Smooth muscle cell (in vitro differentiated cells): Measurements from ENCODE around the gene DDX50. TPM values are rescaled to one million over a fixed set of nuclear protein-coding genes. Genes with fewer than 3 reads are reported as not detected.

ENCODE experiments used
- DNase-seq: peaks from one replicate; lab custom pipeline; 2025; ENCODE audit not compliant: unreplicated experiment; lab: John Stamatoyannopoulos, UW
- H2AFZ ChIP-seq: fragments of 200-600 bp; sonication (generic); 2 replicates; pipeline ENCODE4 v1.6.0; 2016; ENCODE audit warnings: antibody characterized with exemption, low read depth, mild to moderate bottlenecking
- H3F3A ChIP-seq: fragments of 200-600 bp; sonication (generic); 2 replicates; pipeline ENCODE4 v1.6.0; 2017; ENCODE audit warnings: antibody characterized with exemption, low read depth
- H3K27ac ChIP-seq: fragments of 200-600 bp; sonication (generic); 2 replicates; pipeline ENCODE4 v1.5.1; 2016; ENCODE audit warnings: low read depth, mild to moderate bottlenecking
- H3K27me3 ChIP-seq: fragments of 200-600 bp; sonication (generic); 2 replicates; pipeline ENCODE4 v1.6.1; 2016; ENCODE audit warnings: low read depth, mild to moderate bottlenecking
- H3K36me3 ChIP-seq: fragments of 200-600 bp; sonication (generic); 2 replicates; pipeline ENCODE4 v1.5.1; 2016; ENCODE audit warnings: low read depth
- H3K4me1 ChIP-seq: fragments of 200-600 bp; sonication (generic); 2 replicates; pipeline ENCODE4 v1.5.1; 2016; ENCODE audit warnings: low read depth
- H3K4me2 ChIP-seq: fragments of 200-600 bp; sonication (generic); 2 replicates; pipeline ENCODE4 v1.6.0; 2016; ENCODE audit warnings: mild to moderate bottlenecking
- H3K4me3 ChIP-seq: fragments of 200-600 bp; sonication (generic); 2 replicates; pipeline ENCODE4 v1.5.1; 2016; ENCODE audit warnings: mild to moderate bottlenecking
- H3K79me2 ChIP-seq: fragments of 200-600 bp; sonication (generic); 2 replicates; pipeline ENCODE4 v1.6.0; 2016; ENCODE audit warnings: low read depth, mild to moderate bottlenecking
- H3K9ac ChIP-seq: fragments of 200-600 bp; sonication (generic); 2 replicates; pipeline ENCODE4 v1.6.0; 2016; ENCODE audit warnings: low read depth
- H3K9me3 ChIP-seq: fragments of 200-600 bp; sonication (generic); replicated peaks from 2 replicates; pipeline ENCODE4 v1.5.1; 2016; ENCODE audit warnings: low read depth
- H4K20me1 ChIP-seq: fragments of 200-600 bp; sonication (generic); 2 replicates; pipeline ENCODE4 v1.6.0; 2016; ENCODE audit warnings: low read depth
- CTCF ChIP-seq: fragments of 200-600 bp; sonication (generic); IDR thresholded peaks from 2 replicates; pipeline ENCODE4 v1.5.1; 2017; ENCODE audit warnings: borderline replicate concordance, mild to moderate bottlenecking, antibody characterized with exemption; ENCODE audit not compliant: insufficient read depth, poor library complexity, severe bottlenecking
- WGBS: methylation state at CpG from one replicate; pipeline ENCODE4 v1.1.7; 2016; ENCODE audit warnings: low lambda C conversion rate; 5-methylcytosine and 5-hydroxymethylcytosine counted together
- polyA plus RNA-seq: library from polyadenylated mRNA; unstranded; fragments of >200 nt; fragmentation: Nextera tagmentation; extraction: Ambion mirVana; gene quantifications from 2 replicates; pipeline ENCODE4 v1.2.1, GENCODE V29; 2016
- total RNA-seq: library from RNA; depleted of rRNA; stranded (reverse); fragments of >200 nt; gene quantifications from 2 replicates; pipeline ENCODE4 v1.2.3, GENCODE V29; 2014

The DDX50 gene
- total and polyA plus RNA-seq, 2 experiments from 2014 or later: 35.9 to 42.9 TPM

DNA sequence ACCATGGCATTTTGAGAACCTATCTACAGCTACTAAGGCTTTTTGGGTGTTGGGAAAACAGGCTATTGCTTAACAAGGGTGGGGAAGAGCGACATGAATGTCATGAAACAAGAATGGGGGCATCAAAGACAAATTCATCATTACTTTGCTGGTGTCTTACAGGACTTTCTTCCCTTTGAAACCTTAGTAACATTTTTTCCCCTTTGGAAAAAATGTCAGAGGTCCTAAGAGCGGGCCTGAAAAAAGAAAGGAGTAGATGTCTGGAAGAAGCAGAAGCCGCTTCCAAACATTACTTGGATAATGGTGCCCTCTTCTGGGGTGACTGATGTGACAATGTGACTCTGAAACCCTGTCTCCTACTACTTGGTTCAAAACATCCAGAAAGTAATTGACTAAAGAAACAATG lies 3.8 kb upstream of the DDX50 start:
- H3K4me1 ChIP-seq: peaks cover 11% of the 10 kb centered on the region
- no peaks in the 10 kb centered on the region for H3K27me3 ChIP-seq
- peak; percentile 61 for TF ChIP-seq CTCF
- no peaks in the 10 kb centered on the region for H4K20me1 ChIP-seq
- no peak overlapping the region for H2AFZ ChIP-seq
- 55% methylated on average over 3 of the region's 3 CpGs for WGBS
- H3K4me2 ChIP-seq: no peak overlapping the region
- H3K36me3 ChIP-seq: no peaks in the 10 kb centered on the region
- H3K79me2 ChIP-seq: peaks cover 9% of the 10 kb centered on the region
- H3K4me3 ChIP-seq: no peak overlapping the region
- DNase-seq: no peak
- no peak overlapping the region for H3K27ac ChIP-seq
- peaks cover 13% of the 10 kb centered on the region for H3F3A ChIP-seq
- no peak overlapping the region for H3K9ac ChIP-seq
- H3K9me3 ChIP-seq: no peaks in the 10 kb centered on the region

GRCh38 chr10:68899186-68899745 lies 1.8 kb upstream of the DDX50 start:
- 88% methylated on average over 8 of the region's 8 CpGs for WGBS
- H3K27ac ChIP-seq: peak overlapping the region; percentile 99
- H3K9me3 ChIP-seq: no peaks in the 10 kb centered on the region
- H3K4me3 ChIP-seq: no peak overlapping the region
- no peaks in the 10 kb centered on the region for H3K36me3 ChIP-seq
- H3K27me3 ChIP-seq: no peaks in the 10 kb centered on the region
- TF ChIP-seq CTCF: no peak
- peak overlapping the region; percentile 84 for H2AFZ ChIP-seq
- DNase-seq: no peak
- no peak overlapping the region for H3K9ac ChIP-seq
- H3F3A ChIP-seq: peaks cover 13% of the 10 kb centered on the region
- peaks cover 15% of the 10 kb centered on the region for H3K4me1 ChIP-seq
- no peaks in the 10 kb centered on the region for H4K20me1 ChIP-seq
- no peak overlapping the region for H3K4me2 ChIP-seq
- peaks cover 27% of the 10 kb centered on the region for H3K79me2 ChIP-seq

DNA sequence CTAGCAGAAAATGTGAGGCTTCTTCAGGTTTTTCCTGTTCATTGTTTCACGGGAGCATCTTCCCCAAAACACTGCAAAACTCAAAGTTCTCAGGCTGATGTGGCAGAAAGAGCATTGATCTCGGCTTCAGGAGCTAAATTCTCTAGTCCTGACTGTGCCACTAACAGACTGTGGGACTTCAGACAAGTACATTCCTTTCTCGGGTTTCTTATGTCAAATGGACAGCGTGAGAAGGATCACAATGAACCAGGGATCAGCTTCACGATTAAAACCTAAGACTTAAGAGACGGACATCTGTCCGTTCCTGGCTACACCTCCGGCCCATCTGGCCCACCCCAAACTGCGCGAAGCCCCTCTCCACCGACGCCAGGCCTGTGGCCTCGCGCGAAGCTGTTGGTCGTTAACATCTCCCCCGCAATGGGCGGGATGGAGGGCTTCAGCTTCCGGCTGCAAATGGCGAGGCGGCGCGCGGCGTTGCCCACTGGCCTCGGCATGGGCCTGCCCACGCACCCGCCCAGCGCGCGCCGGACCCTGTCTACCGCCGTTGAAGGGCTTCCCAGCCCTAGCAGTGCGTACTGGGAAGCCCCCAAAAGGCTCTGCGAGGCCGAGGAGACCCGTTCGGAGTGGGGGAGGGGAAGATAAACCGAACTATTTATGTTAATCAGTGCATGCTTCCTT lies 549 bp upstream of the DDX50 start:
- Histone ChIP-seq H4K20me1 (peaks cover 5% of the 10 kb centered on the region), H3K79me2 (peaks cover 40% of the 10 kb centered on the region), H3K9ac (peak overlapping the region; percentile 98), H2AFZ (peak overlapping the region; percentile 83), H3K4me2 (peak overlapping the region; percentile 83), H3F3A (peaks cover 13% of the 10 kb centered on the region), H3K36me3 (no peaks in the 10 kb centered on the region), H3K27ac (peak overlapping the region; percentile 99), H3K9me3 (no peaks in the 10 kb centered on the region), H3K27me3 (no peaks in the 10 kb centered on the region), H3K4me1 (peaks cover 15% of the 10 kb centered on the region), H3K4me3 (peak overlapping the region; percentile 72)
- 3% methylated on average over 40 of the region's 40 CpGs for WGBS
- DNase-seq: peak; percentile 92
- TF ChIP-seq CTCF: no peak
